ENCODE results near the gene PRDM11. TPM values are rescaled to one million over a fixed set of nuclear protein-coding genes. Genes with fewer than 3 reads are reported as not detected.

PRDM11 gene
- total and polyA plus RNA-seq, 2 of the 8 experiments (the other 6 are each of a cell fraction or from before 2014, with no cell fraction given) = 3.6 to 11.7 TPM

GRCh38 chr11:45189230-45189629 lies 42.8 kb downstream of the PRDM11 start (continued):
- TF ChIP-seq CHD7 (IDR thresholded peaks at IDR 0.05; ENCODE audit: insufficient replicate concordance, low read length) (no peak), SP1 (IDR thresholded peaks at IDR 0.05; ENCODE audit: low read depth, low read length) (no peak), RXRA (IDR thresholded peaks at IDR 0.05; ENCODE audit: insufficient read depth, low read depth, low read length) (no peak), CHD2 (IDR thresholded peaks at IDR 0.05; ENCODE audit: low read length) (no peak), TEAD4 (IDR thresholded peaks at IDR 0.05; ENCODE audit: low read depth, low read length) (no peak), POU5F1 (IDR thresholded peaks at IDR 0.05; ENCODE audit: low read depth, low read length) (no peak), MAX (IDR thresholded peaks at IDR 0.05) (no peak), NRF1 (IDR thresholded peaks at IDR 0.05; ENCODE audit: low read depth, low read length) (no peak), HDAC2 (IDR thresholded peaks at IDR 0.05; ENCODE audit: borderline replicate concordance in 1 of 2, low read depth in 2 of 2, low read length in 2 of 2) (no peak), JUND (IDR thresholded peaks at IDR 0.05; ENCODE audit: low read length) (no peak), ASH2L (IDR thresholded peaks at IDR 0.05; ENCODE audit: low read length) (no peak)

All from H1 (cell line).